ENCODE results near the gene ALMS1.

DNA sequence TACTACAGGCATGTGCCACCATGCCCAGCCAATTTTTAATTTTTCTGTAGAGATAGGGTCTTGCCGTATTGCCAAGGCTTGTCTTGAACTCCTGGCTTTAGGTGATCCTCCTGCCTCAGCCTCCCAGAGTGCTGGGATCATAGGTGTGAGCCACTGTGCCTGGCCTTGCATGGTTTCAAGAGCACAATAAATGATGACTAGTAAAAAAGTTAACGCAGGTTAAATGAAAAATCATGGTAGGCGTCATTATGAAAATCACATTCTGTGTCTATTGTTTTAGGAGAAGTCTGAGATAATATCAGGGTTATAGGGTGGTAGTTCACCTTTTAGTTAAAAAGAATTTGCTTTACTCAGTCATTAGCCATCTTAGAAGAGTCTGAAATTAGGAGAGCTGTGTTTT lies 38.3 kb downstream of the ALMS1 start:
- TF ChIP-seq, protein P1, sequence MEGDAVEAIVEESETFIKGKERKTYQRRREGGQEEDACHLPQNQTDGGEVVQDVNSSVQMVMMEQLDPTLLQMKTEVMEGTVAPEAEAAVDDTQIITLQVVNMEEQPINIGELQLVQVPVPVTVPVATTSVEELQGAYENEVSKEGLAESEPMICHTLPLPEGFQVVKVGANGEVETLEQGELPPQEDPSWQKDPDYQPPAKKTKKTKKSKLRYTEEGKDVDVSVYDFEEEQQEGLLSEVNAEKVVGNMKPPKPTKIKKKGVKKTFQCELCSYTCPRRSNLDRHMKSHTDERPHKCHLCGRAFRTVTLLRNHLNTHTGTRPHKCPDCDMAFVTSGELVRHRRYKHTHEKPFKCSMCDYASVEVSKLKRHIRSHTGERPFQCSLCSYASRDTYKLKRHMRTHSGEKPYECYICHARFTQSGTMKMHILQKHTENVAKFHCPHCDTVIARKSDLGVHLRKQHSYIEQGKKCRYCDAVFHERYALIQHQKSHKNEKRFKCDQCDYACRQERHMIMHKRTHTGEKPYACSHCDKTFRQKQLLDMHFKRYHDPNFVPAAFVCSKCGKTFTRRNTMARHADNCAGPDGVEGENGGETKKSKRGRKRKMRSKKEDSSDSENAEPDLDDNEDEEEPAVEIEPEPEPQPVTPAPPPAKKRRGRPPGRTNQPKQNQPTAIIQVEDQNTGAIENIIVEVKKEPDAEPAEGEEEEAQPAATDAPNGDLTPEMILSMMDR (IDR thresholded peaks at IDR 0.05), result no peak
- TF ChIP-seq SIN3A (IDR thresholded peaks at IDR 0.05; ENCODE audit: borderline replicate concordance, insufficient read depth, low read depth, low read length), result no peak

Data from Panc1 (cell line).